Nucleus accumbens (tissue), 56 donors: Measurements from ENCODE around the gene FNIP1.
A peak's percentile ranks its signal among the peaks of the same experiment; 100 is the strongest.
"Not testable (repeated sequence)": the region's sequence is repeated elsewhere in the genome, so short reads cannot be mapped to it uniquely, and the experiment has no call there.

Source experiments
- DNase-seq, 56 donors: peaks; one replicate each; lab custom pipeline; 2025; lab: John Stamatoyannopoulos, UW

The FNIP1 gene

GRCh38 chr5:131796793-131797693, at the start of gene FNIP1:
FNIP1 (minus strand) TSS chr5:131797017; CDS start chr5:131796921, 96 bp downstream.
- peak; percentile 95 to 100 (median 99) for DNase-seq

GRCh38 chr5:131846536-131846935, 49.7 kb upstream of the FNIP1 start:
- DNase-seq, result no peak

GRCh38 chr5:131845828-131846227, 49.0 kb upstream of the FNIP1 start:
- no peak for DNase-seq

DNA sequence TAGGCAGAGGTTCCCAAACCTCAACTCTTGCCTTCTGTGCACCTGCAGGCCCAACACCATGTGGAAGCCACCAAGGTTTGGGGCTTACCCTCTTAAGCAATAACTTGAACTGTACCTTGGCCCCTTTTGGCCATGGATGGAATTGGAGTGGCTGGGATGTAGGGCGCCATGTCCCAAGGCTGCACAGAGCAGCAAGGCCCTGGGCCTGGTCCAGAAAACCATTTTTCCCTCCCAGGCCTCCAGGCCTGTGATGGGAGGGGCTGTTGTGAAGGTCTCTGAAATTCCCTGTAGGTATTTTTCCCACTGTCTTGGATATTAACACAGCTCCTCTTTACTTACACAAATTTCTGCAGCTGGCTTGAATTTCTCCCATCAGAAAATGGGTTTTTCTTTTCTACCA, 46.2 kb upstream of the FNIP1 start:
- not testable (repeated sequence) for DNase-seq

DNA sequence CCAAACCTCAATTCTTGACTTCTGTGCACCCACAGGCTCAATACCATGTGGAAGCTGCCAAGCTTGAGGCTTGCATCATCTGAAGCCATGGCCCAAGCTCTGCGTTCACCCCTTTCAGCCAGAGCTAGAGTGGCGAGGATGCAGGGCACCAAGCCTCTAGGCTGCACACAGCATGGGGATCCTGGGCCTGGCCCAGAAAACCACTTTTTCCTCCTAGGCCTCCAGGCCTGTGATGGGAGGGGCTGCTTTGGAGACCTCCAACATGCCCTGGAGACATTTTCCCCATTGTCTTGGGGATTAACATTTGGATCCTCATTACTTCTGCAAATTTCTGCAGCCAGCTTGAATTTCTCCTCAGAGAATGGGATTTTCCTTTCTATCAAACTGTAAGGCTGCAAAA, 35.9 kb upstream of the FNIP1 start:
- not testable (repeated sequence) for DNase-seq

DNA sequence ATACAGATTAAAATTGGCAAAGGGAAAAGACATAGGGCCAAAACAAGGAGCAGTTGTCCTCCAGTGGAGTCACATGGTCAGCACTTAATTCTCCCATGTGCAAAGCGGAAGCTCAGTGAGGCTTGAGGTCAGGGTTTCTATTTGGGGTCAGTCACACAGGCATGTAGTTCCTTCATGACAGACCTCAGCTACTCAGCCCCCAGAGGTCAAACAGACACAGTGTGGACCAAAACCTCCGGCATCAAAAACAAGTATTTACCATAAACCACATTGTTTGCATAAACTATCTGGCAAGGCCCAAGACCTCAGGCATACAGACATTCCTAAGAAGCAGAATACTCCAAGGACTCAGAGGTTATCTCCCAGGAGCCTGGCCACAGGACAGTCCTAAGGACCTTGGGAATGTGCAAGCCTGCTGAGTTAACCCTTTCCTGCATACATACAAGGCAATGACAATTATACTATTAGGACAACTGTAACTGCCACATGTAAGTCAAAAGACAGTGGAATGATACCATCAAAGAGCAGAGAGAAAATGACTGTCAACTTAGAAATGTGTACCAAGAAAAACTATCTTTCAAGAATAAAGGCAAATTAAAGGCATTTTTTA, 28.7 kb upstream of the FNIP1 start:
- DNase-seq, result no peak

DNA sequence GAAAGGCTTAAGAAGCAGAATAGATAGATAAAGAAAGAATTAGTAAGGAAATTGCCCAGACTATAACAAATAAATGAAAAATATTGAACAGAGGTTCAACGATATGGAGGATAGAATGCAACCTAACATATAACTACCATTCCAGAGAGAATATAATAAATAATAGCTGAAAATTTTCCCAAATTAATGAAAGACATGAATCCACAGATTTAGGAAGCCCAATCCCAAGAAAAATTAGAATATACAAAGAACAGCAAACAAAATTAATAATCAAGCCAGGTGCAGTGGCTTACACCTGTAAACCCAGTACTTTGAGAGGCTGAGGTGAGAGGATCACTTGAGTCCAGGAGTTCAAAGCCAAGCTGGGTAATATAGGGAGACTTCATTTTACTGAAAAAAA, 27.8 kb upstream of the FNIP1 start:
- DNase-seq, result no peak

- DNase-seq, result no peak
Measured at GRCh38 chr5:131821221-131821620, 24.4 kb upstream of the FNIP1 start.

DNA sequence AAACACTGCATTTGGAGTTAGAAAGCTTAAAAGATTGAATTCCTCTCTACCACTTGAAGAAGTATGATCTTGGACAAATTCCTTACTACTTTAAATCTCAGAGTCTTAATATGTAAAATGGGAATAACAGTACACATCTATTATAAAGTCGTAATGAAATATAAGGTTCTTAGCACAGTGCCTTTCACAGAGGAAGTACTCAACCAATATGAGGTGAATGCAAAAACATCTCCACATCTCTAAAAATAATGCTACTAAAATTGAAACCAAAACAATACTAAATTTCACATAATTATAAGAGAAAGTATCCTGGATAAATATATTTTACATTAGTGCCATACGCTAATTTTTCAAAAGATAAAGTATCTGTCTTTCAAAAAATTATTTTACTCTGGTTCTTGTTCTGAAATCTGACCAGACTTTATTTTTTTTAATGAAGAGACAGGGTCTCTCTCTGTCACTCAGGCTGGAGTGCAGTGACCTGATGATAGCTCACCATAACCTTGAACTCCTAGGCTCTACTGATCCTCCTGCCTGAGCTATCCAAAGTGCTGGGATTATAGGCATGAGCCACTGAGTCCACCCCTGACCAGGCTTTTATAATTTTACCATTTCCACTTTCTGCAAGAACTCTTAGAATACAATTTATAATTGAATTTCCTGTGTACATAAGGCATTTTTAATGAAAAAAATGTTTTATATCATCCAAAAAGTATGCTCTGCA, 21.3 kb upstream of the FNIP1 start:
- no peak for DNase-seq

DNA sequence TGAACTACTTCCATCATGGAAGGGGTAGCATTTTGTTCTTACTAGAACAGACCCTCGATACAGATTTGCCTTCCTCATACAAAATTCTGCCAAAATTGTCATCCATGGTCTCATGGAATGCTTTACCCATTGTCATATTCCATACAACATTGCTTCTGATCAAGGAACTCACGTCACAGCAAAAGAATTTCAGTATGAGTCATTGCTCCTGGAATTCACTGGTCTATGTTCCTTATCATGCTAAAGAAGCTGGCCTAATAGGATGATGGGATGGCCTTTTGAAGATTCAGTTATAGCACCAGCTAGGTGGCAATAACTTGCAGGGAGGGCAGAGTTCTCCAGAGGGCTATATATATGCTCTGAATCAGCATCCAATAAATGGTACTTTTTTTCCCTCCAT, 18.2 kb upstream of the FNIP1 start:
- DNase-seq, result no peak

- DNase-seq, result no peak
Measured at GRCh38 chr5:131812371-131813160, 15.7 kb upstream of the FNIP1 start.

- peak in 2 of 56 donors; percentile 3 to 4 for DNase-seq
Measured at GRCh38 chr5:131810510-131811249, 13.9 kb upstream of the FNIP1 start.

DNA sequence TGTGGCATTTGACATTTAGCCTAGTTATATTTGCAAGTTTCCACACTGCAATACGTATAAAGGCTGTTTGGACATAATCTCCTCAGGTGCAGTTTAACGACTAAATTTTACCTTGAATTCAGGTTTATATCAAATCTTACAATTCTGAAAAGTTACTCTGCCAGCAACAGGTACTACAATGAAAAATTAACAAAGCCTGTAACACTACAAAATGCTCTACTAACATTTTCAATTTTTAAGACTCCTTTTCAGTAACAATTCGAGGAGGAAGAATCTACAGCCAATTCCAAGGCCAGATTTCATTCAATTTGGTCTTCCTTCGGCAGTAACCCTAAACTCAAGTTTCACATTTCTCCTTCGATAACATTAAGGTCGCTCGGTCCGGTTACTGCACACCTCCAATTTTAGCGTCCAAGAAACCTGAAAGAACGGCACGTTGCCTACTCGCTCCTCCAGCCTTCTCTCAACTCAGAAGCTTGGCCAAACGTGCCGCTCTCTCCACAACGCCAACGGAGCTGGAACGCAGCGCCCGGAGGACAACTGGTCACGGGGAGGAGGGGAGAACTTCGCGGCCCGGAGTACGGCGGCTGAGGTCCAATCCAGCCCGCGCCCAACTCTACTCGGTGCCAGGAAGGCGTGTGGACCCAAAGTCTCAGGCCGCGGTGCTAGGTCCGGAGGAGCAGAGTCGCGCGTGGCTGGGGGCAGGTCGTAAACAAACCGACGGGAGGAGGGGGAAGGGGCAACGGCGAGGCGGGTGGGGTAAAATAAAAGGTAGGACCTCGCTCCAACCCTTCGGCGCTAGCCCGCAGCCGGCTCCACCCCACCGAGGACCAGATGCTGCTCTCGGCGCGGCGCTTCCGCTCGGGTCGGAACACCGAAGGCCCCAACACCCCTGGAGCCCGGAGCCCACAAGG, 681 bp downstream of the FNIP1 start:
- peak in 52 of 56 donors; percentile 14 to 80 (median 65) for DNase-seq

- DNase-seq, result no peak
Measured at GRCh38 chr5:131795228-131795627, 1.6 kb downstream of the FNIP1 start.

DNA sequence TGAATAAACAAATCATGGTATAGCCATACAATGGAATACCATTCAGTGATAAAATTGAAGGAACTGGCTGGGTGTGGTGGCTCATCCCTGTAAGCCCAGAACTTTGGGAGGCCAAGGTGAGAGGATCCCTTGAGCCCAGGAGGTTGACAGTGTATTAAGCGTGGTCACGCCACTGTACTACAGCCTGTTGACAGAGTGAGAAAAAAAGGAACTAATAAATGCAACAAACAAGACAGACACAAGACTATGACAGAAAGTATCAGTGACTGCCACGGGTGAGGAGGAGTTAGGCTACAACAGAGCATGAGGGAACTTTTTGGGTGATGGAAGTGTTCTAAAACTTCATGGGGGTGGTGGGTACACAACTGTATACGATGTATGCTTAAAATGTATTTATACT, 2.2 kb downstream of the FNIP1 start:
- DNase-seq, result no peak

DNA sequence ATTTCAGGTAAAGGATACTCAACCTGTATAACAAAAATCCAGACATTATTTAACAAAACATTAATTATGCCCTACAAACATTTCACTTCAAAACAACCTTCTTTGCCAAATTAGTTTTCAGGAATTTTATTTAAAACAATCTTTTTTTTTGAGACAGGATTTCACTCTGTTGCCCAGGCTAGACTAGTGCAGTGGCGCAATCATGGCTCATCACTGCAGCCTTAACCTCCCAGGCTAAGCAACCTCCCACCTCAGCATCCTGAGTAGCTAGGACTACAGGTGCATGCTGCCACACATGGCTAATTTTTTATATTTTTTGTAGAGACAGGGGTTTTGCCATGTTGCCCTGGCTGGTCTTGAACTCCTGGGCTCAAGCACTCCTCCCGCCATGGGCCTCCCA, 3.9 kb downstream of the FNIP1 start:
- no peak for DNase-seq

- DNase-seq, result no peak
Measured at GRCh38 chr5:131791866-131792265, 5.0 kb downstream of the FNIP1 start.

DNA sequence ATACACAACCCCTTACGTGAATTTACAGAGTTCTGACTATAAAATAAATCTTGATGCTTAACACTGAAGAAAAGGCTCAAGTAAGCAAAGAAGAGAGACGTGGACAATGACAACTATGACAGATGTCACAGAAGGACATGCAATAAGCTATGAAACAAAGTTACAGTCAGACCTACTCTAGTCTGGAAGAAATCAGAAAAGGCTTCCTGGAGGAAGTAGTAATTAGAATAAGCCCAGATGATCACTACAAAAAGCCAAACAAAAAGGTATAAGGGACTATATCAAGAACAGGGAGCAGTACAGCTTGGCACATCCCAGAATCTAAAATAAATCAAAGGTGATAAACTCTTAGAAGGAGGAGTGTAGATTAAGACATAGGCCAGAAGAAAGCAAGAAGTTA, 6.3 kb downstream of the FNIP1 start:
- DNase-seq, result no peak

DNA sequence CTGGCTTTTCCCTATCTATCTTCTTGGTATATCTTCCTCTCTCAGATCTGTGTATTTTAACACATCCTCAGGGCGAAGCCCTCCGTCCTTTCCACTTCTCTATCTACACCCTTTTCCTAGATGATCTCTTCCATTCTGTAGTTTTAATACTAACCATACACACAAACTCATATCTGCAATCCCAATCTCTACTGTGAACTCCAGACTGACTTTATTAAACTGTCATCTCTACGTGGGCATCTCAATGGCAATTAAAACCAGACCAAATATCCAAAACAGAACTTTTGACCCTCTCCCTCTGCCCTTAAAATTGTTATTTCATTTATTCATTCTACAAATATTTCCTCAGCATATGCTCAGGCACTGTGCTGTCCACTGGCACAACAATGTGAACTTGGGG, 7.1 kb downstream of the FNIP1 start:
- no peak for DNase-seq
